ENCODE data around the gene ZNF446. TPM values are rescaled to one million over a fixed set of nuclear protein-coding genes. Genes with fewer than 3 reads are reported as not detected.

Gene ZNF446
- total and polyA plus RNA-seq, 9 of the 15 experiments (the other 6 are each of a cell fraction or from before 2014, with no cell fraction given), result 0.07 to 4.8 (median 1.2) TPM

DNA sequence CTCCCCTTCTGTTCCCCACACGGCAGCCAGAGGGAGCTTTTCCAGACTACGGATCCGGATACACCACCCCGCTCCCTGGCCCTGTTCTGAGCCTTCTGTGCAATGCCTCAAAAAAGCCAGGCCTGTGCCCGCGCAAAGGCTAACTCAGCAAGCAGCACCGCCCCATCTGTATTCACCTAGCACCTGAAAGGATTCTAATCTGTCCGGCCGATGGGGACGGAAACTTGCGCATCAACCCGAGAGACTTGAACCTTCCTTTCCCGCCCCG is 42.9 kb downstream of the ZNF446 start (continued):
- TF ChIP-seq, protein P1, sequence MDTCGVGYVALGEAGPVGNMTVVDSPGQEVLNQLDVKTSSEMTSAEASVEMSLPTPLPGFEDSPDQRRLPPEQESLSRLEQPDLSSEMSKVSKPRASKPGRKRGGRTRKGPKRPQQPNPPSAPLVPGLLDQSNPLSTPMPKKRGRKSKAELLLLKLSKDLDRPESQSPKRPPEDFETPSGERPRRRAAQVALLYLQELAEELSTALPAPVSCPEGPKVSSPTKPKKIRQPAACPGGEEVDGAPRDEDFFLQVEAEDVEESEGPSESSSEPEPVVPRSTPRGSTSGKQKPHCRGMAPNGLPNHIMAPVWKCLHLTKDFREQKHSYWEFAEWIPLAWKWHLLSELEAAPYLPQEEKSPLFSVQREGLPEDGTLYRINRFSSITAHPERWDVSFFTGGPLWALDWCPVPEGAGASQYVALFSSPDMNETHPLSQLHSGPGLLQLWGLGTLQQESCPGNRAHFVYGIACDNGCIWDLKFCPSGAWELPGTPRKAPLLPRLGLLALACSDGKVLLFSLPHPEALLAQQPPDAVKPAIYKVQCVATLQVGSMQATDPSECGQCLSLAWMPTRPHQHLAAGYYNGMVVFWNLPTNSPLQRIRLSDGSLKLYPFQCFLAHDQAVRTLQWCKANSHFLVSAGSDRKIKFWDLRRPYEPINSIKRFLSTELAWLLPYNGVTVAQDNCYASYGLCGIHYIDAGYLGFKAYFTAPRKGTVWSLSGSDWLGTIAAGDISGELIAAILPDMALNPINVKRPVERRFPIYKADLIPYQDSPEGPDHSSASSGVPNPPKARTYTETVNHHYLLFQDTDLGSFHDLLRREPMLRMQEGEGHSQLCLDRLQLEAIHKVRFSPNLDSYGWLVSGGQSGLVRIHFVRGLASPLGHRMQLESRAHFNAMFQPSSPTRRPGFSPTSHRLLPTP (IDR thresholded peaks at IDR 0.05; ENCODE audit: borderline replicate concordance, extremely low read depth, insufficient read length), result no peak
- no peak for TF ChIP-seq CCNT2 (IDR thresholded peaks at IDR 0.05; ENCODE audit: borderline replicate concordance, extremely low read depth, insufficient read length, low read depth, low read length)
- TF ChIP-seq, protein P2, sequence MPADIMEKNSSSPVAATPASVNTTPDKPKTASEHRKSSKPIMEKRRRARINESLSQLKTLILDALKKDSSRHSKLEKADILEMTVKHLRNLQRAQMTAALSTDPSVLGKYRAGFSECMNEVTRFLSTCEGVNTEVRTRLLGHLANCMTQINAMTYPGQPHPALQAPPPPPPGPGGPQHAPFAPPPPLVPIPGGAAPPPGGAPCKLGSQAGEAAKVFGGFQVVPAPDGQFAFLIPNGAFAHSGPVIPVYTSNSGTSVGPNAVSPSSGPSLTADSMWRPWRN (IDR thresholded peaks at IDR 0.05; ENCODE audit: low read depth), result no peak
- TF ChIP-seq, protein P3, sequence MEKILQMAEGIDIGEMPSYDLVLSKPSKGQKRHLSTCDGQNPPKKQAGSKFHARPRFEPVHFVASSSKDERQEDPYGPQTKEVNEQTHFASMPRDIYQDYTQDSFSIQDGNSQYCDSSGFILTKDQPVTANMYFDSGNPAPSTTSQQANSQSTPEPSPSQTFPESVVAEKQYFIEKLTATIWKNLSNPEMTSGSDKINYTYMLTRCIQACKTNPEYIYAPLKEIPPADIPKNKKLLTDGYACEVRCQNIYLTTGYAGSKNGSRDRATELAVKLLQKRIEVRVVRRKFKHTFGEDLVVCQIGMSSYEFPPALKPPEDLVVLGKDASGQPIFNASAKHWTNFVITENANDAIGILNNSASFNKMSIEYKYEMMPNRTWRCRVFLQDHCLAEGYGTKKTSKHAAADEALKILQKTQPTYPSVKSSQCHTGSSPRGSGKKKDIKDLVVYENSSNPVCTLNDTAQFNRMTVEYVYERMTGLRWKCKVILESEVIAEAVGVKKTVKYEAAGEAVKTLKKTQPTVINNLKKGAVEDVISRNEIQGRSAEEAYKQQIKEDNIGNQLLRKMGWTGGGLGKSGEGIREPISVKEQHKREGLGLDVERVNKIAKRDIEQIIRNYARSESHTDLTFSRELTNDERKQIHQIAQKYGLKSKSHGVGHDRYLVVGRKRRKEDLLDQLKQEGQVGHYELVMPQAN (IDR thresholded peaks at IDR 0.05; ENCODE audit: borderline replicate concordance), result peak; percentile 16; the same call in 1 of the 2 replicates
- TF ChIP-seq, protein P4, sequence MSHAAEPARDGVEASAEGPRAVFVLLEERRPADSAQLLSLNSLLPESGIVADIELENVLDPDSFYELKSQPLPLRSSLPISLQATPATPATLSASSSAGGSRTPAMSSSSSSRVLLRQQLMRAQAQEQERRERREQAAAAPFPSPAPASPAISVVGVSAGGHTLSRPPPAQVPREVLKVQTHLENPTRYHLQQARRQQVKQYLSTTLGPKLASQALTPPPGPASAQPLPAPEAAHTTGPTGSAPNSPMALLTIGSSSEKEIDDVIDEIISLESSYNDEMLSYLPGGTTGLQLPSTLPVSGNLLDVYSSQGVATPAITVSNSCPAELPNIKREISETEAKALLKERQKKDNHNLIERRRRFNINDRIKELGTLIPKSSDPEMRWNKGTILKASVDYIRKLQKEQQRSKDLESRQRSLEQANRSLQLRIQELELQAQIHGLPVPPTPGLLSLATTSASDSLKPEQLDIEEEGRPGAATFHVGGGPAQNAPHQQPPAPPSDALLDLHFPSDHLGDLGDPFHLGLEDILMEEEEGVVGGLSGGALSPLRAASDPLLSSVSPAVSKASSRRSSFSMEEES (CRISPR knock-in tag; IDR thresholded peaks at IDR 0.05), result no peak
- peak; percentile 77 for TF ChIP-seq ETV1 (tag; conservative IDR thresholded peaks at IDR 0.05; ENCODE audit: low read depth)
- no peak for TF ChIP-seq ZNF551 (CRISPR knock-in tag; IDR thresholded peaks at IDR 0.05)
- TF ChIP-seq ZNF77 (CRISPR knock-in tag; IDR thresholded peaks at IDR 0.05), result no peak
- TF ChIP-seq ETV5 (CRISPR knock-in tag; IDR thresholded peaks at IDR 0.05; ENCODE audit: low read depth), result no peak
- TF ChIP-seq KAT7 (CRISPR knock-in tag; IDR thresholded peaks at IDR 0.05; ENCODE audit: borderline replicate concordance), result no peak
- no peak for TF ChIP-seq HDAC3 (IDR thresholded peaks at IDR 0.05; ENCODE audit: borderline replicate concordance, partially characterized antibody)
- peak; percentile 81; the same call in 1 of the 2 replicates for TF ChIP-seq XRCC5 (IDR thresholded peaks at IDR 0.05; ENCODE audit: low read depth, low read length)
- TF ChIP-seq E2F3 (CRISPR knock-in tag; IDR thresholded peaks at IDR 0.05), result no peak
- TF ChIP-seq ZNF436 (CRISPR knock-in tag; IDR thresholded peaks at IDR 0.05), result no peak
- no peak for TF ChIP-seq POLR2AphosphoS2 (IDR thresholded peaks at IDR 0.05; ENCODE audit: low read length)
- no peak for TF ChIP-seq TBL1XR1 (IDR thresholded peaks at IDR 0.05; ENCODE audit: low read length in 2 of 2)
- TF ChIP-seq NEUROD1 (IDR thresholded peaks at IDR 0.05; ENCODE audit: borderline replicate concordance, low read depth, low read length, partially characterized antibody), result peak; percentile 12
- no peak for TF ChIP-seq ZBTB8A (IDR thresholded peaks at IDR 0.05; ENCODE audit: partially characterized antibody)
- TF ChIP-seq, protein P5, sequence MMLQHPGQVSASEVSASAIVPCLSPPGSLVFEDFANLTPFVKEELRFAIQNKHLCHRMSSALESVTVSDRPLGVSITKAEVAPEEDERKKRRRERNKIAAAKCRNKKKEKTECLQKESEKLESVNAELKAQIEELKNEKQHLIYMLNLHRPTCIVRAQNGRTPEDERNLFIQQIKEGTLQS (IDR thresholded peaks at IDR 0.05), result no peak
- TF ChIP-seq, protein P5 (CRISPR knock-in tag; conservative IDR thresholded peaks at IDR 0.05), result no peak
